A673 (cell line): ENCODE data around the gene MYH3.

Source experiments
- EZH2 ChIP-seq: fragments of 200-600 bp; sonication (generic); IDR thresholded peaks from 2 replicates; pipeline ENCODE4 v1.6.1; 2017; ENCODE audit warnings: borderline replicate concordance, low read depth, mild to moderate bottlenecking, mixed read lengths, antibody characterized with exemption, low read length; ENCODE audit not compliant: poor library complexity, severe bottlenecking
- TF ChIP-seq, protein P1 (sequence below): fragments of 300-800, 200-600 bp; sonication (generic); conservative IDR thresholded peaks from 2 replicates; pipeline ENCODE4 v1.5.1; 2017; ENCODE audit warnings: low read depth, mild to moderate bottlenecking, antibody characterized with exemption, low read length, moderate library complexity, mixed read lengths

DNA sequence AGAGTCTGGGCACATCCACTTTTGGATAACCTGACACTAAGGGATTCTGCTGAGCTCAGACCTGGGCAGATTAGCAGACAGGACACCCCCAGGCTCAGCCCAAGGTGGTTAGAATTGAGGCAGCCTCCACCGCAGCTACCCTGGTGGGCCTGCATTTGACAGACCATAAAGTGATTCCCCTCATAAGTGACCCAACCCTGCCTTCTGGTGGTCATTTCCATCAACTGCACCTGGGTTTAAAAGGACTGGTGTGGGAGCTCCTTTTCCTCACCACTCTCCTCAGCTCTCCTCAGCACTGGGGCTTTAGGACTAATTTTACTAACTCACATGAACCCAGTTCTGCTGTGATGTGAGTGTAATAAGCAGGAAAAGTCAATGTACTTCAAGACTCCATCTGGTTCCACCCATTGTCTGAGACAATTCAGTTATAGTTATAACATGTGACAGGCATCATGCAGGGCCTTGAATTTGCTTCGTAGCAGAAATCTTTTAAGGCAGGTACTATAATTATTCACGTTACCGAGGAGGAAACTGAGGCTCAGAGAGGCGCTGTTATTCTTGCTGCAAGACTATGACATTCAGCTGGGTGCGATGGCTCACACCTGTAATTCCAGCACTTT, 42.5 kb downstream of the MYH3 start:
- TF ChIP-seq, protein P1, sequence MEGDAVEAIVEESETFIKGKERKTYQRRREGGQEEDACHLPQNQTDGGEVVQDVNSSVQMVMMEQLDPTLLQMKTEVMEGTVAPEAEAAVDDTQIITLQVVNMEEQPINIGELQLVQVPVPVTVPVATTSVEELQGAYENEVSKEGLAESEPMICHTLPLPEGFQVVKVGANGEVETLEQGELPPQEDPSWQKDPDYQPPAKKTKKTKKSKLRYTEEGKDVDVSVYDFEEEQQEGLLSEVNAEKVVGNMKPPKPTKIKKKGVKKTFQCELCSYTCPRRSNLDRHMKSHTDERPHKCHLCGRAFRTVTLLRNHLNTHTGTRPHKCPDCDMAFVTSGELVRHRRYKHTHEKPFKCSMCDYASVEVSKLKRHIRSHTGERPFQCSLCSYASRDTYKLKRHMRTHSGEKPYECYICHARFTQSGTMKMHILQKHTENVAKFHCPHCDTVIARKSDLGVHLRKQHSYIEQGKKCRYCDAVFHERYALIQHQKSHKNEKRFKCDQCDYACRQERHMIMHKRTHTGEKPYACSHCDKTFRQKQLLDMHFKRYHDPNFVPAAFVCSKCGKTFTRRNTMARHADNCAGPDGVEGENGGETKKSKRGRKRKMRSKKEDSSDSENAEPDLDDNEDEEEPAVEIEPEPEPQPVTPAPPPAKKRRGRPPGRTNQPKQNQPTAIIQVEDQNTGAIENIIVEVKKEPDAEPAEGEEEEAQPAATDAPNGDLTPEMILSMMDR, result peak; percentile 76
- TF ChIP-seq EZH2, result no peak
